Measurements from ENCODE around the gene CHURC1. TPM values are rescaled to one million over a fixed set of nuclear protein-coding genes. Genes with fewer than 3 reads are reported as not detected.

CHURC1 gene
- total RNA-seq, 4 donors from 2014 or later = 28.9 to 74.7 (median 56.0) TPM

GRCh38 chr14:64971943-64972791, 57.9 kb downstream of the CHURC1 start, which contains the start of gene RAB15:
Gene RAB15, minus strand, starts transcription at chr14:64972336. Its CDS starts 260 bp downstream, at chr14:64972076.
- peak within 1 kb of the TSS in 3 of 4 donors; percentile 22 to 70 (median 52) for H3K27ac ChIP-seq
- DNase-seq = no peak
- intact Hi-C loops (cut with DNase I) = no loop called here
- H3K4me1 ChIP-seq = peaks cover 6 to 30% (median 11%) of the 10 kb centered on the region in 3 donors
- WGBS, 2 donors = 0 to 3% methylated on average over 7 to 11 of the region's 96 CpGs
- no peaks in the 10 kb centered on the region for H3K9me3 ChIP-seq
- H3K4me3 ChIP-seq = peak within 1 kb of the TSS; percentile 64 to 85 (median 73)
- no peaks in the 10 kb centered on the region for H3K36me3 ChIP-seq
- TF ChIP-seq POLR2A (IDR thresholded peaks at IDR 0.05) = no peak
- peaks cover 0 to 30% (median 0%) of the 10 kb centered on the region in 4 donors for H3K27me3 ChIP-seq

GRCh38 chr14:64973026-64973442, 58.8 kb downstream of the CHURC1 start:
- Histone ChIP-seq H3K36me3 (no peaks in the 10 kb centered on the region), H3K27ac (no peak overlapping the region), H3K4me1 (peaks cover 6 to 29% (median 11%) of the 10 kb centered on the region in 3 donors), H3K27me3 (peaks cover 0 to 33% (median 0%) of the 10 kb centered on the region in 4 donors), H3K4me3 (no peak overlapping the region), H3K9me3 (no peaks in the 10 kb centered on the region)
- intact Hi-C loops (cut with DNase I) = no loop called here
- DNase-seq = no peak
- 59 to 68% methylated on average over 3 to 8 of the region's 8 CpGs for WGBS, 2 donors
- TF ChIP-seq POLR2A (IDR thresholded peaks at IDR 0.05) = no peak
- no peak for TF ChIP-seq CTCF (IDR thresholded peaks at IDR 0.05)

- TF ChIP-seq CTCF (IDR thresholded peaks at IDR 0.05) (no peak), POLR2A (IDR thresholded peaks at IDR 0.05) (no peak)
- H3K27ac ChIP-seq = no peak overlapping the region
- WGBS, 2 donors = 94 to 98% methylated on average over 7 of the region's 9 CpGs
- H3K4me1 ChIP-seq = peaks cover 6 to 29% (median 11%) of the 10 kb centered on the region in 3 donors
- peaks cover 0 to 34% (median 0%) of the 10 kb centered on the region in 4 donors for H3K27me3 ChIP-seq
- no peak for DNase-seq
- no peaks in the 10 kb centered on the region for H3K9me3 ChIP-seq
- no peaks in the 10 kb centered on the region for H3K36me3 ChIP-seq
- H3K4me3 ChIP-seq = no peak overlapping the region
- intact Hi-C loops (cut with DNase I) = no loop called here
Observed at GRCh38 chr14:64973826-64974225, 59.6 kb downstream of the CHURC1 start.

- peaks cover 0 to 31% (median 0%) of the 10 kb centered on the region in 4 donors for H3K27me3 ChIP-seq
- H3K9me3 ChIP-seq = no peaks in the 10 kb centered on the region
- no peak for DNase-seq
- no peaks in the 10 kb centered on the region for H3K36me3 ChIP-seq
- WGBS, 2 donors = 76 to 87% methylated on average over 3 to 6 of the region's 8 CpGs
- no peak overlapping the region for H3K4me3 ChIP-seq
- peaks cover 6 to 29% (median 11%) of the 10 kb centered on the region in 3 donors for H3K4me1 ChIP-seq
- no peak overlapping the region for H3K27ac ChIP-seq
- no peak for TF ChIP-seq POLR2A (IDR thresholded peaks at IDR 0.05)
- intact Hi-C loops (cut with DNase I) = no loop called here
Observed at GRCh38 chr14:64974563-64974962, 60.3 kb downstream of the CHURC1 start.

GRCh38 chr14:64979336-64980074, 65.2 kb downstream of the CHURC1 start:
- Histone ChIP-seq H3K27me3 (peaks cover 0 to 4% (median 0%) of the 10 kb centered on the region in 4 donors), H3K4me3 (no peak overlapping the region), H3K4me1 (peaks cover 0 to 9% (median 4%) of the 10 kb centered on the region in 3 donors), H3K9me3 (no peaks in the 10 kb centered on the region), H3K36me3 (no peaks in the 10 kb centered on the region), H3K27ac (no peak overlapping the region)
- 71 to 84% methylated on average over 4 to 5 of the region's 5 CpGs for WGBS, 2 donors
- no peak for DNase-seq
- intact Hi-C loops (cut with DNase I) = loop anchor here (10.0 kb wide), 1 partner anchor 155 kb away; no protein-coding TSS in a partner anchor
- TF ChIP-seq CTCF (IDR thresholded peaks at IDR 0.05) = no peak
- no peak for TF ChIP-seq POLR2A (IDR thresholded peaks at IDR 0.05)
